GM12892 (cell line): ENCODE data around the gene METTL21C.

ENCODE experiments used
- POLR2A ChIP-seq: IDR thresholded peaks from 2 replicates; pipeline ENCODE4 v1.6.1; 2011; ENCODE audit warnings: low read depth, low read length, control low read depth
- POLR2AphosphoS5 ChIP-seq: IDR thresholded peaks from 2 replicates; pipeline ENCODE4 v1.6.1; 2011; ENCODE audit warnings: low read depth, low read length, control low read depth
- TAF1 ChIP-seq: IDR thresholded peaks from 2 replicates; pipeline ENCODE4 v1.6.1; 2011; ENCODE audit warnings: low read depth, mild to moderate bottlenecking, control low read depth, low read length, borderline replicate concordance

GRCh38 chr13:102642029-102642428, 52.8 kb downstream of the METTL21C start:
- no peak for TF ChIP-seq POLR2A
- no peak for TF ChIP-seq POLR2AphosphoS5
- TF ChIP-seq TAF1, result no peak
